ENCODE results near the gene NKD1. TPM values are rescaled to one million over a fixed set of nuclear protein-coding genes. Genes with fewer than 3 reads are reported as not detected.
"Not testable (repeated sequence)": the region's sequence is repeated elsewhere in the genome, so short reads cannot be mapped to it uniquely, and the experiment has no call there.

NKD1 gene
- total and polyA plus RNA-seq, 12 donors: 0.67 to 8.9 (median 3.5) TPM

DNA sequence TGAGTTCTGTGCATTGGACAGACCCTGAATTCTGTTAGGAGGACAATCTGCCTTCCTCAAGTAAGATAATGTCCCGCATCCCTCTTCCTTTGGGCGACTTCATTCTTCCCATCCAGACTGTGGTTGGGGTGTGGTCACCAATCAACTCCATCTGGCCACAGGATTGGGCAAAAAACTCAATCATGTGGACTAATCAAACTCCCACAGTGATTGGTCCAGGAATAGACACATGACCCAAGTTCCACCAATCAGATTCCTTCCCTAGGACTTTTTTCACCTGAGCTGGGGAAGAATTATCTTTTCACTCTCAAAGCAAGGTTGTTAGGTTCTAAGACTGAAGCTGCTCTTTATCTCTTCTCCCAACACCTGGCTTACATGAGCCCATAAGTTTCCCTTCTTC lies 13.2 kb upstream of the NKD1 start:
- intact Hi-C loops (cut with DNase I): no loop called here
- H3K4me3 ChIP-seq: no peak overlapping the region
- no peak for DNase-seq
- H3K9me3 ChIP-seq (replicated peaks in 1 of 3): no peaks in the 10 kb centered on the region
- no peaks in the 10 kb centered on the region for H3K36me3 ChIP-seq (replicated peaks in 1 of 2)
- no peaks in the 10 kb centered on the region for H3K27me3 ChIP-seq
- no peak overlapping the region for H3K27ac ChIP-seq
- no peak for TF ChIP-seq POLR2A (IDR thresholded peaks at IDR 0.05)
- TF ChIP-seq, protein P1, sequence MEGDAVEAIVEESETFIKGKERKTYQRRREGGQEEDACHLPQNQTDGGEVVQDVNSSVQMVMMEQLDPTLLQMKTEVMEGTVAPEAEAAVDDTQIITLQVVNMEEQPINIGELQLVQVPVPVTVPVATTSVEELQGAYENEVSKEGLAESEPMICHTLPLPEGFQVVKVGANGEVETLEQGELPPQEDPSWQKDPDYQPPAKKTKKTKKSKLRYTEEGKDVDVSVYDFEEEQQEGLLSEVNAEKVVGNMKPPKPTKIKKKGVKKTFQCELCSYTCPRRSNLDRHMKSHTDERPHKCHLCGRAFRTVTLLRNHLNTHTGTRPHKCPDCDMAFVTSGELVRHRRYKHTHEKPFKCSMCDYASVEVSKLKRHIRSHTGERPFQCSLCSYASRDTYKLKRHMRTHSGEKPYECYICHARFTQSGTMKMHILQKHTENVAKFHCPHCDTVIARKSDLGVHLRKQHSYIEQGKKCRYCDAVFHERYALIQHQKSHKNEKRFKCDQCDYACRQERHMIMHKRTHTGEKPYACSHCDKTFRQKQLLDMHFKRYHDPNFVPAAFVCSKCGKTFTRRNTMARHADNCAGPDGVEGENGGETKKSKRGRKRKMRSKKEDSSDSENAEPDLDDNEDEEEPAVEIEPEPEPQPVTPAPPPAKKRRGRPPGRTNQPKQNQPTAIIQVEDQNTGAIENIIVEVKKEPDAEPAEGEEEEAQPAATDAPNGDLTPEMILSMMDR (IDR thresholded peaks at IDR 0.05): no peak
- WGBS, 4 donors: 87 to 100% (median 92%) methylated on average over 2 of the region's 2 CpGs
- H3K4me1 ChIP-seq (replicated peaks in 1 of 2): no peaks in the 10 kb centered on the region

DNA sequence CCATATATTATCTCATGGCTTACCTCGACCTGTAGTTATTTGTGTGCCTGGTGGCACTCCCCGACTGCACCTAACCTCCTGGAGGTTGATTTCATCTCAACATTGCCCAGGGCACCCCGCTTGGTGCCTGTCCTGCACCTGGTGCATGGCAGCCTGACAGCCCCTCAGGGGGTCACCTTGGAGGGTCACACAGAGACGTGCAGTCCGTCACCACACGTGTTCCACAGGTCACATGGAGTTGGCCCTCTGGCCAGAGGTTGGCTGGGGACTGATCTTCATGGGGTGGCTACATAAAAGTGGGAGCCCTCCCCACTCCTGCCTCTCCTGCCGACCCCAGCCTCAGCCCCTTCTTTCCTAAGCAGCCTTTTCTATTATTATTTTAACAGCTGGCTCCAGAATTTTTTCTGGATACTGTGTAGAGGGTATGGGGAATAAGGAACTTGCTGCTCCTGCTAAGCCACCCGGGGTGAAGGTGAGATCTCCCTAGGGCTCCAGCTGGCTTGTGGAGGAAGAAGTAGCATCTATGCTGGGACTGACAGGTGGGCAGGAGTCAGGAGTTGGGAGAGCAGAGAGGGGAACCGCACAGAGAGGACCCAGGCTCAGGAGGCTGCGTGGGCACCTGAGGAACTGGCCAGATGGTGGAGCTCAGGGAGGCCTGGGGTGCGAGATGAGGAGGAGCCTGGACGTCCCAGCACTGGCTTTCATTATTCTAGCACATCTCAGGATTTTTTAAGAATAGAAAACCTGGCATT lies 12.5 kb upstream of the NKD1 start:
- Histone ChIP-seq H3K9me3 (replicated peaks in 1 of 3) (no peaks in the 10 kb centered on the region), H3K36me3 (replicated peaks in 1 of 2) (no peaks in the 10 kb centered on the region), H3K4me1 (replicated peaks in 1 of 2) (no peaks in the 10 kb centered on the region), H3K4me3 (no peak overlapping the region), H3K27ac (no peak overlapping the region), H3K27me3 (no peaks in the 10 kb centered on the region)
- WGBS, 4 donors: 82 to 92% (median 87%) methylated on average over 10 to 12 of the region's 12 CpGs
- no peak for TF ChIP-seq POLR2A (IDR thresholded peaks at IDR 0.05)
- TF ChIP-seq, protein P1 (IDR thresholded peaks at IDR 0.05): no peak
- intact Hi-C loops (cut with DNase I): no loop called here
- peak in 2 of 7 donors; percentile 8 to 18 for DNase-seq

DNA sequence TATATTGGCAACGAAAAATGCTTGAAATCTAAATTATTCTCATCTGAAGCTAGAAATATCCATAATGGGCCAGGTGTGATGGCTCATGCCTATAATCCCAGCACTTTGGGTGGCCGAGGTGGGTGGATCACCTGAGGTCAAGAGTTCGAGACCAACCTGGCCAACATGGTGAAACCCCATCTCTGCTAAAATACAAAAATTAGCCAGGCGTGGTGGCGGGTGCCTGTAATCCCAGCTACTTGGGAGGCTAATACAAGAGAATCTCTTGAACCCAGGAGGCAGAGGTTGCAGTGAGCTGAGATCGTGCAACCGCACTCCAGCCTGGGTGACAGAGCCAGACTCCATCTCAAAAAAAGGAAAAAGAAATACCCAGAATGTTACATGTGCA lies 11.9 kb upstream of the NKD1 start:
- DNase-seq: peak in 1 of 7 donors; percentile 20
- intact Hi-C loops (cut with DNase I); H3K27ac ChIP-seq; H3K36me3 ChIP-seq (replicated peaks in 1 of 2); H3K4me1 ChIP-seq (replicated peaks in 1 of 2); H3K4me3 ChIP-seq; H3K9me3 ChIP-seq (replicated peaks in 1 of 3); H3K27me3 ChIP-seq: not testable (repeated sequence)
- WGBS, 4 donors: 86 to 88% (median 87%) methylated on average over 7 of the region's 7 CpGs

DNA sequence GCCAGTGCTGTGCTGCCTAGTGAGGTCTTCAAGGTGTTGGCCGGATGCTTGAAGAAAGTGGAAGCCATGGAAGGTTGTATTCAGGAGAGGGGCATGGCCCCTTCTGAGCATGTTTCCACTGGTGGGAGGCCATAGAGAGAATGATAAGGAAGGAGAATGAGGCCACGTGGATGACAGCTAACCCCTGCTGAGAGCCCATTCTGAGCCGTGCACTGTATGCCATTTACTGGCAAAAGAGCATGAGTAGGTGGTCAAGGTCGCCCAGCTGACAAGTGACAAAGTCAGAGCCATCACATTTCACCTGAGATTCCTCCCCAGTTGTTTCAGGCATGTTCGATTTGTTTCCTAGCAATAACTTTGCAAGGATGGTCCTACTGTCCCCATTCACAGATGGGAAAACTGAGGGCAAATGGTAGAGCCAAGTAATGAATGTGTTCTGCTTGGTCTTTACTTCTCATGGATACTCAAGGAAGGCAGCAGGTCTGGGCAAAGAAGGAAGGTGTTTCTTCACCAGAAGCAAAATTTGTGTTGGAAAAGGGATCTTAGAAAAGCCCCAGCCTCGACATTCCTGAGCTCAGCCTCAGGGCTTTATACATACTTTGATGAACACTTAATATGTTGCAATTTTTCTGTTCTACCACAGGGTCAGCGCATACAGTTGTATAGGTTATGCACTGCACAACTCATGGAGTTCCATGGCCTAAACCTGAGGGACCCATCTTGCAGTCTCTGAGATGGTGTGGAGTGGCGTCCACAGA lies 10.5 kb upstream of the NKD1 start:
- peak in 1 of 7 donors; percentile 9 for DNase-seq
- Histone ChIP-seq H3K27ac (no peak overlapping the region), H3K4me3 (no peak overlapping the region), H3K4me1 (replicated peaks in 1 of 2) (no peaks in the 10 kb centered on the region), H3K9me3 (replicated peaks in 1 of 3) (no peaks in the 10 kb centered on the region), H3K27me3 (no peaks in the 10 kb centered on the region), H3K36me3 (replicated peaks in 1 of 2) (no peaks in the 10 kb centered on the region)
- TF ChIP-seq, protein P1 (IDR thresholded peaks at IDR 0.05): no peak
- TF ChIP-seq POLR2A (IDR thresholded peaks at IDR 0.05): no peak
- 71 to 83% (median 76%) methylated on average over 8 of the region's 8 CpGs for whole genome bisulfite sequencing, 4 donors
- intact Hi-C loops (cut with DNase I): no loop called here

Measured in adrenal gland (tissue), 12 donors.